HL-60 (cell line): ENCODE data around the gene PIR.

Experiments used
- DNase-seq, 2 experiments: peaks; one replicate each; pipeline ENCODE4 v3.0.0-alpha.2; 2010 to 2020; ENCODE audit warnings: low read depth in 1 of 2, low spot score in 1 of 2
- H3K27ac ChIP-seq: fragments of 250-450 bp; sonication (Bioruptor Pico); replicated peaks from 2 replicates; pipeline ENCODE4 v1.5.1; 2020; ENCODE audit warnings: mild to moderate bottlenecking, moderate library complexity
- H3K27me3 ChIP-seq: fragments of 250-450 bp; sonication (Bioruptor Pico); 2 replicates; pipeline ENCODE4 v1.5.1; 2021; ENCODE audit warnings: mild to moderate bottlenecking, moderate library complexity; ENCODE audit not compliant: insufficient read depth, poor library complexity, severe bottlenecking
- H3K4me3 ChIP-seq: replicated peaks from 2 replicates; pipeline ENCODE4 v1.5.1; 2011; ENCODE audit warnings: mild to moderate bottlenecking, control low read depth, low read length; ENCODE audit not compliant: insufficient read depth
- CTCF ChIP-seq: IDR thresholded peaks from one replicate; pipeline ENCODE4 v1.5.1; 2011; ENCODE audit warnings: low read length, control low read depth, inconsistent platforms; ENCODE audit not compliant: insufficient read depth
- GABPA ChIP-seq: IDR thresholded peaks from 2 replicates; pipeline ENCODE4 v1.6.1; 2012; ENCODE audit warnings: low read depth
- POLR2AphosphoS5 ChIP-seq: IDR thresholded peaks from 2 replicates; pipeline ENCODE4 v1.6.1; 2012; ENCODE audit warnings: low read depth
- REST ChIP-seq: IDR thresholded peaks from 2 replicates; pipeline ENCODE4 v1.6.1; 2012; ENCODE audit warnings: low read depth; ENCODE audit not compliant: insufficient replicate concordance
- SPI1 ChIP-seq: IDR thresholded peaks from 2 replicates; pipeline ENCODE4 v1.6.1; 2012; ENCODE audit warnings: low read depth, mild to moderate bottlenecking, borderline replicate concordance

The PIR gene

GRCh38 chrX:15438332-15438731 is 54.8 kb downstream of the PIR start:
- TF ChIP-seq POLR2AphosphoS5 (no peak), CTCF (no peak), SPI1 (no peak), REST (no peak), GABPA (no peak)
- no peak overlapping the region for H3K27ac ChIP-seq
- DNase-seq: no peak
- H3K27me3 ChIP-seq: no peaks in the 10 kb centered on the region
- H3K4me3 ChIP-seq: no peak overlapping the region

- Histone ChIP-seq H3K27ac (no peak overlapping the region), H3K4me3 (no peak overlapping the region), H3K27me3 (no peaks in the 10 kb centered on the region)
- no peak for DNase-seq
- TF ChIP-seq GABPA (no peak), CTCF (no peak), POLR2AphosphoS5 (no peak), SPI1 (no peak), REST (no peak)
Measured at GRCh38 chrX:15437724-15438123, 55.4 kb downstream of the PIR start.

GRCh38 chrX:15435836-15436619 is 57.1 kb downstream of the PIR start:
- DNase-seq: no peak
- no peaks in the 10 kb centered on the region for H3K27me3 ChIP-seq
- no peak overlapping the region for H3K4me3 ChIP-seq
- TF ChIP-seq GABPA (no peak), SPI1 (no peak), REST (no peak), POLR2AphosphoS5 (no peak), CTCF (no peak)
- H3K27ac ChIP-seq: no peak overlapping the region
